GM12865 (cell line): ENCODE measurements around the gene MAPK4.

Experiments used
- DNase-seq: peaks from one replicate; pipeline ENCODE4 v3.0.0; 2010; ENCODE audit warnings: low read depth
- H3K4me3 ChIP-seq: 2 replicates; pipeline ENCODE4 v1.5.1; 2011; ENCODE audit warnings: mild to moderate bottlenecking, low read depth, low read length, control low read depth
- TF ChIP-seq, protein P1 (sequence below): IDR thresholded peaks from 2 replicates; pipeline ENCODE4 v1.5.1; 2011; ENCODE audit warnings: low read length, control low read depth, low read depth, inconsistent platforms; ENCODE audit not compliant: insufficient read depth; ENCODE audit errors: missing control alignments

The MAPK4 gene

DNA sequence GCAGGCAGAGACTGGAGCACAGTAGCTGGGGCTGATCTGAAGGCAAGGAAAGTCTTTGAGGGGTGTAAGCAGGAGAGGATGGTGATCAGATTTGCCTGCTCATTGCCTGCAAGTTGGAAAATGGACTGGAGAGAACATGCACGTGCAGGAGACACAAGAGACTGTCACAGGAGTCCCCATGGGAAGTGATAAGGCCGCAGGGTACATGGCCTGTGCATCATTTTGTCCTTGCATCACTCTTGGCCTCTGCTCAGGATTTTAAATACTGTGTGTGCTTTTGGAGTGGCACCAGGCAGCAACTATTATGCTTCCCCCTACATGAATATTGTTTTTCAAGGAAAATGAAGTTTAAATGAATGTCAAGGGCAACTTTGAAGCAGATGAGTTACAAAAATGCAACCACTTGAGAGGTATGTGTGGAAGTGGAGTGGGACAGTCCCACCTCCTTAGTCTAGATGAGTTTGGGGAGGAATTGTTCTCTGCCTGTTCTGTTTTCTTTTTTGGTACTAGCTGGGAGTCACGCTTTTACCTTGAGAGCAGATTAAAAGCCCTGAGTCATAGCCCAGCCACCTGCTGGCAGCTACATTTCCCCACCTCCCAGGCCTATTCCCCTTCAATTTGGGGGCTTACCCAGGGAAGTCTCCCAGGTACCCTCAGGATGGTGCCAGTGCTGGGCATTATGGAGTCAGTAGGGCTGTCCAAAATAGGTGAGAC is 19.3 kb downstream of the MAPK4 start:
- no peak for DNase-seq
- H3K4me3 ChIP-seq, result no peak overlapping the region
- TF ChIP-seq, protein P1, sequence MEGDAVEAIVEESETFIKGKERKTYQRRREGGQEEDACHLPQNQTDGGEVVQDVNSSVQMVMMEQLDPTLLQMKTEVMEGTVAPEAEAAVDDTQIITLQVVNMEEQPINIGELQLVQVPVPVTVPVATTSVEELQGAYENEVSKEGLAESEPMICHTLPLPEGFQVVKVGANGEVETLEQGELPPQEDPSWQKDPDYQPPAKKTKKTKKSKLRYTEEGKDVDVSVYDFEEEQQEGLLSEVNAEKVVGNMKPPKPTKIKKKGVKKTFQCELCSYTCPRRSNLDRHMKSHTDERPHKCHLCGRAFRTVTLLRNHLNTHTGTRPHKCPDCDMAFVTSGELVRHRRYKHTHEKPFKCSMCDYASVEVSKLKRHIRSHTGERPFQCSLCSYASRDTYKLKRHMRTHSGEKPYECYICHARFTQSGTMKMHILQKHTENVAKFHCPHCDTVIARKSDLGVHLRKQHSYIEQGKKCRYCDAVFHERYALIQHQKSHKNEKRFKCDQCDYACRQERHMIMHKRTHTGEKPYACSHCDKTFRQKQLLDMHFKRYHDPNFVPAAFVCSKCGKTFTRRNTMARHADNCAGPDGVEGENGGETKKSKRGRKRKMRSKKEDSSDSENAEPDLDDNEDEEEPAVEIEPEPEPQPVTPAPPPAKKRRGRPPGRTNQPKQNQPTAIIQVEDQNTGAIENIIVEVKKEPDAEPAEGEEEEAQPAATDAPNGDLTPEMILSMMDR, result no peak

DNA sequence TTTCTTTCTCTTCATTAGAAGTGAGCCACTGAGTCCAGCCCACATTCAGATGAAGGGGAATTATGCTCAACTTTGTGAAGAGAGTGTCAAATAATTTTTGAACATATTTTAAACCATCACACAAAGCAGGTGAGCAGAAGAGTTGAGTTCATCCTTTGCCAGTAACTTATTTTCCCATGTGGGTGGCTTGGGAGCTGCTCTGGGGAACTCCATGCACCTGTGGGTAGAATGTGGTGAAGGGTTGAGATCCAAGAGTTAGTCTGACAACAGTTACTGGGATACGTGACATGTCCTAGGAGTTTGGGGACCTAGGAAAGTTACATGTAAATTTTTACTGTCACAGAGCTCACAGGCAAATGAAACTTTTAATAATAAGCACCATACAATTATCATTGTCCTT is 21.6 kb downstream of the MAPK4 start:
- H3K4me3 ChIP-seq, result no peak overlapping the region
- DNase-seq, result no peak
- TF ChIP-seq, protein P1, result no peak

DNA sequence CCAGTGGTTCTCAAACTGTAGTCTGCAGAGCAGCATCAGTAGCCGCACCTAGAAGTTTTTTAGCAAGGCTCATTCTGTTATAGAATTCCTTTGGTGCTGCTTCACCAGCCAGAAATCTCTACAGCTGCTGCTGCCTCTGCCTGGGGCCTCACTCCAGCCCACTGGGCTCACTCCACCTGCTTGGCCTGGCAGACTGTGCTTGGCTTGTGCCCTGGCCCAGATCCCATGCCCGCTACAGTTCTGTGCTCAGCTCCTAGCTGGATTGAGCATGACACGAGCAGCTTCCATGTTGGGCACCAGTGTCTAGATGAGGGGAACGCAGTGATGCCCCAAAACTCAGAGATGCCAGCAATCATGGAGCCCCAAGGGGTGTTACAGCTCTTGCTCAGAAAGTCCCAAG is 22.6 kb downstream of the MAPK4 start:
- H3K4me3 ChIP-seq, result no peak overlapping the region
- TF ChIP-seq, protein P1, result no peak

DNA sequence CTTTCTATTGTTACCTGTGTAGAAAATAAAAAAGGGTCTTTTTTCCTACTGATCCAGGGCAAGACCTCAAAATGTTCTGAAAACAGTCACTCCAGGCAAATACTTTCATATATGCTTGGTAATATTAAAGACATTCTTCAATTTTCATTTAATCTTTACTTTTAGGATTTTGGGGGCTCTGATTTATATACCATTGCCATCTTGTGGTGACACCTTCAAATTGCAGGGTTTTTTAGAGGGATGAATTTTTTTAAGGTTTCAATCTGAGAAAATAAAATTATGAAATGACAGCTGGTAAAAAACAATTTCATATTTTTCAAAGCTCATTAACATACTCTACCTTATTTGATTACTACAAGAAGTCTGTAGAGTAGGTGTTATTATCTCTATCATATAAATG is 26.8 kb downstream of the MAPK4 start:
- TF ChIP-seq, protein P1, result no peak
- H3K4me3 ChIP-seq, result no peak overlapping the region
- DNase-seq, result no peak

More for the DNA sequence above, 22.6 kb downstream of the MAPK4 start:
- DNase-seq, result no peak

DNA sequence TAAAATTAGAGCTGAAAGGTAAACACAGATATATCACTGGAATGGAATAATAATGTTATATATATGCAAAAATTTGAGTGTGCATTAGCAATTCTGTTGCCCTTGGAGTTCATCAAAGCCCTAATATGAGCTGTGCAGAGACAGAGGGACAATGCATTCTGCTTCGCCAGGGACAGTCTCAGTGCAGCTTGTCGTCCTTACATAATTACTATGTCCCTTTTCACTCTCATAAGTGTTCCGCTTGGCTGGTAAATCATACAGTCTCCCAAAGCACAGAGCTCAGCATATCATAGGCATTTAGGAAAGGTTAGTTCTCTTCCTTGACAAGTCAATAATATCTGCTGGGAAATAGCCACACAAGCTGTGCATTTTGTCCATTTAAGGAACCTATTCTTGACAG is 30.7 kb downstream of the MAPK4 start:
- TF ChIP-seq, protein P1, result no peak
- no peak for DNase-seq
- H3K4me3 ChIP-seq, result no peak overlapping the region

DNA sequence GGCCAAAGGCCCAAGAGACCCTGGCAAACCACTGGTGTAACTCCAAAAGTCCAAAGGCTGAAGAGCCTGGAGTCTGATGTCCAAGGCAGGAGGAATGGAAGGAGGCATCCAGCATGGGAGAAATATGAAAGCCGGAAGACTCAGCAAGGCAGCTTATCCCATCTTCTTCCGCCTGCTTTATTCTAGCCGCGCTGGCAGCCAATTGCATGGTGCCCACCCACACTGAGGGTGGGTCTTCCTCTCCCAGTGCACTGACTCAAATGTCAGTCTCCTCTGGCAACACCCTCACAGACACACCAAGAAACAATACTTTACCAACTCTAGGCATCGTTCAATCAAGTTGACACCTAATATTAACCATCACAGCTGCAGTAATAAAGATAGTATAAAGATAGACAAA is 34.1 kb downstream of the MAPK4 start:
- no peak overlapping the region for H3K4me3 ChIP-seq
- no peak for DNase-seq
- TF ChIP-seq, protein P1, result no peak

DNA sequence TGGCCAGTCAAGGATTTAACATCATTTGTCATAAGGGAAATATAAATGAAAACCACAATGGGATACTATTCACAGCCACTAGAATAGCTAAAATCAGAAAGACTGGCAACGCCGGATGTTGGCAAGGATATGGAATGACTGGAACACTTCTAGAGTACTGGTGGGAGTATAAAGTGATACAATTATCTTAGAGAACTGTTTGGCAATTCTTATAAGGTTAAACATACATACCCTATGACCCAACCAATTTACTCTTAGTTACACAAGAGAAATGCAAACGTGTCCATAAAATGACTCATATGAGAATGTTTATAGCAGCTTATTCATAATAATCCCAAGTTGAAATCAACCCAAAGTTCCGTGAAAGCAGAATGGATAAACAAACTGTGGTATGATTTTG is 35.1 kb downstream of the MAPK4 start:
- DNase-seq, result no peak
- no peak overlapping the region for H3K4me3 ChIP-seq
- TF ChIP-seq, protein P1, result no peak
